ENCODE results near the gene TLK2. TPM values are rescaled to one million over a fixed set of nuclear protein-coding genes. Genes with fewer than 3 reads are reported as not detected.
"Not testable (repeated sequence)": the region's sequence is repeated elsewhere in the genome, so short reads cannot be mapped to it uniquely, and the experiment has no call there.

The TLK2 gene
- total RNA-seq, 1 donor from 2014 or later = 47.2 TPM

DNA sequence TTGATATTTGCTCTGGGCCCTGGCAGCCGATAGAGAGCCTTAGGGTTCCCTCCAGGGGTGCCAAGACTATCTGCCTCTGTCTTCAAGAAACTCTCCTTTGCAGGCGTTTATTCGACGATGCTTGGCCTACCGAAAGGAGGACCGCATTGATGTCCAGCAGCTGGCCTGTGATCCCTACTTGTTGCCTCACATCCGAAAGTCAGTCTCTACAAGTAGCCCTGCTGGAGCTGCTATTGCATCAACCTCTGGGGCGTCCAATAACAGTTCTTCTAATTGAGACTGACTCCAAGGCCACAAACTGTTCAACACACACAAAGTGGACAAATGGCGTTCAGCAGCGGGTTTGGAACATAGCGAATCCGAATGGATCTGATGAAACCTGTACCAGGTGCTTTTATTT lies 133.7 kb downstream of the TLK2 start:
- DNase-seq; H3K4me1 Mint-ChIP-seq; H3K9me3 Mint-ChIP-seq; intact Hi-C loops (cut with micrococcal nuclease); H3K27me3 Mint-ChIP-seq; H3K4me3 Mint-ChIP-seq; H3K27ac Mint-ChIP-seq: not testable (repeated sequence)
- peaks cover 51% of the 10 kb centered on the region for H3K36me3 Mint-ChIP-seq (ENCODE audit: low read depth)

DNA sequence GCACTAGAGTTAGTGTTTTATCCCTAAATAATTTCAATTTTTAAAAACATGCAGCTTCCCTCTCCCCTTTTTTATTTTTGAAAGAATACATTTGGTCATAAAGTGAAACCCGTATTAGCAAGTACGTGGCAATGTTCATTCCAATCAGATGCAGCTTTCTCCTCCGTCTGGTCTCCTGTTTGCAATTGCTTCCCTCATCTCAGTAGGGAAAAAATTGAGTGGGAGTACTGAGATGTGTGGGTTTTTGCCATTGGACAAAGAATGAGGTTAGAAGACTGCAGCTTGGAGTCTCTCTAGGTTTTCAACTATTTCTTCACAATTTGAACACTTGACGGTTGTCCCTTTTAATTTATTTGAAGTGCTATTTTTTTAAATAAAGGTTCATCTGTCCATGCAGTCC lies 134.5 kb downstream of the TLK2 start:
- H3K27ac Mint-ChIP-seq; H3K9me3 Mint-ChIP-seq; H3K4me3 Mint-ChIP-seq; H3K27me3 Mint-ChIP-seq; intact Hi-C loops (cut with micrococcal nuclease); DNase-seq; H3K4me1 Mint-ChIP-seq: not testable (repeated sequence)
- H3K36me3 Mint-ChIP-seq (ENCODE audit: low read depth) = peaks cover 44% of the 10 kb centered on the region

GRCh38 chr17:62614142-62614541 lies 135.5 kb downstream of the TLK2 start:
- DNase-seq = no peak
- Mint-ChIP-seq H3K36me3 (ENCODE audit: low read depth) (peaks cover 39% of the 10 kb centered on the region), H3K27ac (no peak overlapping the region), H3K9me3 (no peaks in the 10 kb centered on the region), H3K4me1 (peaks cover 5% of the 10 kb centered on the region), H3K4me3 (no peak overlapping the region), H3K27me3 (no peaks in the 10 kb centered on the region)
- intact Hi-C loops (cut with micrococcal nuclease) = no loop called here

DNA sequence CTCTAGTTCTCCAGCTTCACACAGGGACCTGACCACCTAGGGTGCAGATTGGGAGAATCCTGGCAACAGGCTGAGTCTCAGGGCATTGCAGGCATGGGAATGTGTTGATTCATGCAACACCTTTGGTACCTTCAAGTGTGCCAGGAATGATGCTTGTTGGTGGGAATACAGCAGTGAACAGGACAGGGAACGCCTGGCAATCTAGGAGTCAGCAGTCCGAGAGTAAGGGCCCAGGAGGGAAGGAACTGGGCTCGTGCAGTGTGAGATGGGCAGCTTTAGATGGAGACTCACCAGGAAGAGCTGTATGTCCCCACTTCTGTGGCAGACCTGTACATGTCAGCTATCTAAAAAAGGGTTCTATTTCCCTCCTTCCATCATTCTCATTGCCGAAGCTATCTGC lies 136.9 kb downstream of the TLK2 start:
- peaks cover 3% of the 10 kb centered on the region for H3K4me1 Mint-ChIP-seq
- H3K36me3 Mint-ChIP-seq (ENCODE audit: low read depth) = peaks cover 27% of the 10 kb centered on the region
- peak overlapping the region; percentile 25 for H3K27ac Mint-ChIP-seq
- no peaks in the 10 kb centered on the region for H3K27me3 Mint-ChIP-seq
- intact Hi-C loops (cut with micrococcal nuclease) = no loop called here
- DNase-seq = no peak
- H3K4me3 Mint-ChIP-seq = no peak overlapping the region
- H3K9me3 Mint-ChIP-seq = no peaks in the 10 kb centered on the region

DNA sequence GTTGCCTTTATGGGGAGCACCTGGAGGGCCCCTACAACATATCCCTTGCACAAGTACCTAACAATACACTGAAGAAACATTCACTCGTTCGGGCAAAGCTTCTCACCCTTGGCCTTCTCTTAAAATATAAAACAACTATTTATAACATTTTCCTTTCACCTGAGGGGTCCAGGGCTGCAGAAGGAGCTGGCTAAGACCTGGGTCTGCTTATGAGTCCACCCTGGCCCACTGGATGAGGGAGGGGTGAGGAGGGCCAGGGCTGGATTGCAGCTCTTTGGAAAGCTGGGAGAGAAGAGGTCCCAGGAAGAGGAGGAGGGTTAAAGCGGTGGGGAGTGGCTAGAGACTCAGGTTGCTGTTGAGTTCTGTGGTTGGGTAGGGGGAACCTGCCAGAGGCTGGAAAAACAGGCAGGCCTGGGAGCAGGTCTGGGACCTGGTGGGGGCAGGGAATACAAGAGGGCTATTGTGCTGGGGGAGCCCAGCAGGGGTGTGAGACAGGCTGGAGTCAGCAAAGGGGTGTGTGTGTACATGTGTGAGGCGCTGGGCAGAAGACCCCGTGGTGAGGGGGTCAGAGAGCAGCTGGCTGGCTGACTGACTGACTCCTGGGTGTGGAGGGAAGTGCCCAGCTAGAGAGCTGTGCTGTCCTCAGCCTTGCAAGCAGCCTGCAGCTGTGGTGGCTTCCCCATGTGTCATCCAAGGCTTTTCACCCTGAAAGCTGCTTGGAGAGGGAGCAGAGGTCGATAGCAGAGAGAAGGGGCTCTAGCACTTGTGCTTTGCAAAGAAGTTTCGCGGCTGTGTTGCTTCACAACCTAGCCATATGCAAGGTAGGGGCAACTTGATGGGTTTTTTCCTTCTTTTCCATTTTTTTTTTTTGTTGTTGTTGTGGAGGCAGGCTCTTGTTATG lies 138.6 kb downstream of the TLK2 start:
- no peaks in the 10 kb centered on the region for H3K27me3 Mint-ChIP-seq
- H3K4me1 Mint-ChIP-seq = no peaks in the 10 kb centered on the region
- H3K36me3 Mint-ChIP-seq (ENCODE audit: low read depth) = peaks cover 11% of the 10 kb centered on the region
- no peaks in the 10 kb centered on the region for H3K9me3 Mint-ChIP-seq
- no peak overlapping the region for H3K27ac Mint-ChIP-seq
- intact Hi-C loops (cut with micrococcal nuclease) = no loop called here
- H3K4me3 Mint-ChIP-seq = no peak overlapping the region
- DNase-seq = no peak

DNA sequence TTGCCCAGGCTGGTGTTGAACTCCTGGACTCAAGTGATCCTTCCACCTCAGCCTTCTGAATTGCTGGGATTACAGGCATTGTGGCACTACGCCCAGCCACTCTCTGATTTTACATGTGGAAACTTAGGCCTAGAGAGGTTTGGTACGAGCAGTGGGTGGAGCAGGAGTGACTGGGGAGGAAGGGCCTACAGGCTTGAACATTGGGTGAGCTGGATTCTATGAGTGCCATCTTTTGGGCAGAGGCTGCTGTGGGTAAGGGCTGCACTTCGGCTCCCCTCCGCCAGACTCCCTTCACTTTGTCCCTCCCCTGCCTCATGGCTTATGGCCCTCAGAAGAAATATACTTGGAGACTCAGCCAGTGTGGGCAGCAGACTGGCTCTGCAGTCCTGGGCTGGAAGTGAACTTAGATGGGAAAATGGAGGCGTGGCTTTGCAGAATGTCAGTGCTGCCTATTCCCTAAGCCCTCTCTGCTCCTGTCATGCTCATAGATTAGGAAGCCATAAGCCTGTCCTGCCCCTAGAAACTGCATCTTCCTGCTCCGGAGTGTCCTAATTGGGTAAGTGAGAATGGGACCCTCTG lies 139.4 kb downstream of the TLK2 start:
- Mint-ChIP-seq H3K36me3 (ENCODE audit: low read depth) (peaks cover 10% of the 10 kb centered on the region), H3K9me3 (no peaks in the 10 kb centered on the region), H3K27ac (no peak overlapping the region), H3K4me1 (no peaks in the 10 kb centered on the region), H3K4me3 (no peak overlapping the region), H3K27me3 (no peaks in the 10 kb centered on the region)
- intact Hi-C loops (cut with micrococcal nuclease) = no loop called here
- no peak for DNase-seq

DNA sequence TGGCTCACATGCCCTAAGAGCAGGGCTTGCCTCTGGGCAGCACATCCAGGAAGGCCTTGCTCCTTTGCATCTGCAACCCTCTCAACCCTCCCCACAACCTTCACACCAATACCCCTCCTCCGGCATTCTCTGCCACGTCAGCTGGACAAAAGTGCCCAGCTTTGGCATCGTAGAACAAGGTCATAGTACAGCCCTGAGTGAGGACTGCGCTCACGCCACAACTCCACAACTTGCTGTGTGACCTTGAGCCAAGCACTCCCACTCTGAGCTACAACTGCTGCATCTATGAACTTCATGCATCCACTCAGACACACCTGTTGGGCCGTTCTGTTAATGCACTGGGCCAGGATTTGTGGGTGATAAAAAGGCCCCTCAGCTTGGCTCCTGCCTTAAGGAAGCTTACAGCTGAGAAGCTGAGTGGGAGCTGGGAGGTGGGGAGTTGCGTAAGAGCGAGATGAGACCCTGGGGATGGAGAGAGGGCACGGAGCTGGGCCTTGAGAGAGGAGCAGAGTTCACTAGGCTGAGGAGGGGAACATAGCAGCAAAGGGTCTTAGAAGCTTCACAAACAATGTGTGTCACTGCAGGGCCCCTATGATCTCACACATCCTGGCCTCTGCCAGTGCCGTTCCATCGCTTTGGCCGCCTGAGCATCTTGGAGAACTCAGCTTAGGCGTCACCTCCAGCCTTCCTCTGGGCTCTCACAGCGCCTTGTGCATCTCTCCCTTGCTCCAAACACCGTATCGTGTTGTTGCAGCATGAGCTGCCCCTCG lies 140.2 kb downstream of the TLK2 start:
- DNase-seq = no peak
- Mint-ChIP-seq H3K9me3 (no peaks in the 10 kb centered on the region), H3K4me1 (no peaks in the 10 kb centered on the region), H3K36me3 (ENCODE audit: low read depth) (peaks cover 8% of the 10 kb centered on the region), H3K4me3 (no peak overlapping the region), H3K27me3 (no peaks in the 10 kb centered on the region), H3K27ac (no peak overlapping the region)
- intact Hi-C loops (cut with micrococcal nuclease) = no loop called here

DNA sequence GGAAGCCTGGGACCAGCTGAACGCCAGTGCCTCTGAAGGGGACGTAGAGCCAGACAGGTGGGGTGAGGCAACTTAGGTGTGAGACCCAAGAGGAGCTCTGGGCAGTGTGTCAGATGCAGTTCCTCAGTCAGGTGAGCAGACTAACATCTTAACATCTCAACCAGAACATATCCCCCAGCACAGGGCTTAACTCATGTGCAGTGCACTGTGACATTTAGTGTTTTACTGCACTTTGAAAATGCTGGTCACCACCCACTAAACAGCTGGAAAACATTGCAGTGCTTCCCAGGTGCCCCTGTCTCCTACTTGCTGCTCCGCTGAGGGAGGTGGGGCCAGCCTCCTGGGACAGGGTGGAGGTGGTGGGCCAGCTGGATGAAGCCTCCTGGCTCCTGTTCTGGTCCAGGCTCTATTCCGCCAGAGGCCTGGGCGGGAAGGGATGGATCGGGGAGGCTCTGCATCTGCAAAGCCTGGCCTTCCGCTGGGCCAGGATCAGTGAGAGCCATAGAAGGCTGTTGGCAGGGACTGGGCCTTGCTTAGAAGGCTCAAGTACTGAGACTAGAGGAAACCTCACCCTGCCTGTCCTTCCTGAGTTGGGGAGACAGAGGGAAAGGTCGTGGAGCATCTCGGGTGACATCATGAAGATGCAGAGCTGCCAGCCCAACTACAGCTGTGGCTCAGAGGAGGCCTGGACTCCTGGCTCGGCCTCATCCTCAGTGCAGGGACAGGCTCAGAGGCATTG lies 141.0 kb downstream of the TLK2 start:
- H3K4me1 Mint-ChIP-seq = no peaks in the 10 kb centered on the region
- H3K27me3 Mint-ChIP-seq = no peaks in the 10 kb centered on the region
- H3K27ac Mint-ChIP-seq = no peak overlapping the region
- no peak overlapping the region for H3K4me3 Mint-ChIP-seq
- H3K9me3 Mint-ChIP-seq = no peaks in the 10 kb centered on the region
- intact Hi-C loops (cut with micrococcal nuclease) = no loop called here
- peaks cover 7% of the 10 kb centered on the region for H3K36me3 Mint-ChIP-seq (ENCODE audit: low read depth)
- no peak for DNase-seq

DNA sequence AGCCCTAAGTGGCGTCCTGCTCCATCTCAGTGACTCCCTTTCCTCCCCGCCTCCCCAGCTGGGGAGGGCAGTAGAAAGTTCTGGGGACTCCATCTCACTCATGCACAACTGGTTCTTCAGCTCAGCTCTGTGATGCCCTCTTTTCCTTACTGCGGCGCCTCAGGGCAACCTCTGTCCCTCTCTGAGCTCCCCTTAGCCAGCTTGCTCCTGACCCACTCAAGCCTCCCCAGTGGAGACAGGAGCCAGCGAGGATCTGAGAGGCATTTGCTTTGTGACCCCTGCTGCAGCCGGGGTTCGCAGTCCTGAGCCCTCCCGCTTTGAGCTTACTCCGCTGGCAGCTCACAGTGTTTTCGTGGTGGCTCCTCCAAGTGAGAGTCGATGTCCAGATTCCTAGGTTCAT lies 142.6 kb downstream of the TLK2 start:
- Mint-ChIP-seq H3K4me3 (no peak overlapping the region), H3K27ac (no peak overlapping the region), H3K27me3 (peaks cover 7% of the 10 kb centered on the region), H3K9me3 (no peaks in the 10 kb centered on the region), H3K36me3 (ENCODE audit: low read depth) (peaks cover 4% of the 10 kb centered on the region), H3K4me1 (no peaks in the 10 kb centered on the region)
- intact Hi-C loops (cut with micrococcal nuclease) = no loop called here
- DNase-seq = no peak

- H3K27me3 Mint-ChIP-seq = peaks cover 31% of the 10 kb centered on the region
- H3K9me3 Mint-ChIP-seq = no peaks in the 10 kb centered on the region
- no peak for DNase-seq
- H3K27ac Mint-ChIP-seq = no peak overlapping the region
- H3K36me3 Mint-ChIP-seq (ENCODE audit: low read depth) = peaks cover 4% of the 10 kb centered on the region
- H3K4me3 Mint-ChIP-seq = no peak overlapping the region
- intact Hi-C loops (cut with micrococcal nuclease) = no loop called here
- peaks cover 9% of the 10 kb centered on the region for H3K4me1 Mint-ChIP-seq
Observed at GRCh38 chr17:62625184-62625869, 146.7 kb downstream of the TLK2 start.

GRCh38 chr17:62625870-62626200 lies 147.2 kb downstream of the TLK2 start:
- H3K9me3 Mint-ChIP-seq = no peaks in the 10 kb centered on the region
- intact Hi-C loops (cut with micrococcal nuclease) = no loop called here
- H3K27ac Mint-ChIP-seq = no peak overlapping the region
- peaks cover 4% of the 10 kb centered on the region for H3K36me3 Mint-ChIP-seq (ENCODE audit: low read depth)
- H3K4me1 Mint-ChIP-seq = peaks cover 9% of the 10 kb centered on the region
- DNase-seq = no peak
- H3K27me3 Mint-ChIP-seq = peaks cover 34% of the 10 kb centered on the region
- peak overlapping the region; percentile 59 for H3K4me3 Mint-ChIP-seq

- no peak overlapping the region for H3K27ac Mint-ChIP-seq
- peaks cover 9% of the 10 kb centered on the region for H3K4me1 Mint-ChIP-seq
- peak overlapping the region; percentile 82 for H3K4me3 Mint-ChIP-seq
- peaks cover 4% of the 10 kb centered on the region for H3K36me3 Mint-ChIP-seq (ENCODE audit: low read depth)
- H3K9me3 Mint-ChIP-seq = no peaks in the 10 kb centered on the region
- no peak for DNase-seq
- H3K27me3 Mint-ChIP-seq = peaks cover 38% of the 10 kb centered on the region
- intact Hi-C loops (cut with micrococcal nuclease) = no loop called here
Observed at GRCh38 chr17:62626719-62627218, 148.1 kb downstream of the TLK2 start.

DNA sequence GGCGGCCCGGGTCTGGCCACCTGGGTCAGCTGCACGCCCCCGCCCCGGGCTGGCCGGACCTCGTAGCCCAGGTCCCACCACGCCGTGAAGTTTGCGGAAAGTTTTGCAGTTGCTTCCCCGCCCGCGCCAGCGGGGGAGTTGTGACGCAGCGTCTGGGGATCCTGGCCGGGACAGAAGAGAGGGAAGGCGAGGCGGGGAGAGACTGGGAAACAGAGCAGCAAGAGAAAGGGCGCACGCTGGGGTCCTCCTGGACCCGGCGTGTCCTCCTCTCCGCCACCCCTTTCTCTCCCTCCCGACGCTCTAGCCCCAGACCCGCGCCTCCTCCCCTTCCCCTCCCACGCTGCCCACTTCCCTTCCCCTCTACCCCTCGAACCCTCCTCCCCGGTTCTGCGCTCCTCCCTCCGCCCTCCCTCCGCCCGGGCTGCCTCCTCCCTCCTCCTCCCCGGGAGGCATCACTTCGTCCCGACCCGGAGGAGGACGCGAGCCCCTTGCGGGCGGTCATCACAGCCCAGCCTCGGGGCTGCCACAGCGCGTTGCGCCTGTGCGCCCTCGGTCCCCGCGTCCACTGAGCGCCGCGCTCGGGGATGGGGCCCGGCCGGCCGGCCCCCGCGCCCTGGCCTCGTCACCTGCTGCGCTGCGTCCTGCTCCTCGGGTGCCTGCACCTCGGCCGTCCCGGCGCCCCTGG lies 148.7 kb downstream of the TLK2 start, which contains the start of gene MRC2:
Gene MRC2, plus strand, starts transcription at position 452 of the 685 bp plus-strand sequence. Its CDS starts 133 bp downstream, at position 585.
- Mint-ChIP-seq H3K36me3 (ENCODE audit: low read depth) (peaks cover 4% of the 10 kb centered on the region), H3K9me3 (no peaks in the 10 kb centered on the region), H3K4me1 (peaks cover 9% of the 10 kb centered on the region), H3K4me3 (peak within 1 kb of the TSS; percentile 89), H3K27me3 (peaks cover 40% of the 10 kb centered on the region), H3K27ac (peak within 1 kb of the TSS; percentile 77)
- DNase-seq = peak; percentile 61
- intact Hi-C loops (cut with micrococcal nuclease) = no loop called here
